Measurements from ENCODE around the gene MRPL37.

GRCh38 chr1:54199151-54199764, 709 bp upstream of the MRPL37 start:
- TF ChIP-seq INSM2 (tag by site-specific recombination; IDR thresholded peaks at IDR 0.05) (no peak), KLF10 (tag by site-specific recombination; IDR thresholded peaks at IDR 0.05) (no peak), TCF7L2 (IDR thresholded peaks at IDR 0.05; ENCODE audit: borderline replicate concordance, low read depth, low read length) (no peak), ZNF214 (tag by site-specific recombination; IDR thresholded peaks at IDR 0.05; ENCODE audit: borderline replicate concordance) (no peak), CTCF (tag by site-specific recombination; IDR thresholded peaks at IDR 0.05) (no peak), SETDB1 (IDR thresholded peaks at IDR 0.05; ENCODE audit: insufficient read length, low read length) (no peak), GLI2 (tag by site-specific recombination; IDR thresholded peaks at IDR 0.05; ENCODE audit: borderline replicate concordance, low read depth) (no peak)

All from HEK293 (cell line).